ENCODE data around the gene INHBB.
"Not testable (repeated sequence)": the region's sequence is repeated elsewhere in the genome, so short reads cannot be mapped to it uniquely, and the experiment has no call there.

INHBB gene

GRCh38 chr2:120346026-120346666 lies at the start of gene INHBB:
TSS of gene INHBB (plus strand) at chr2:120346136. CDS start at chr2:120346189, 53 bp downstream.
- no peak for DNase-seq

DNA sequence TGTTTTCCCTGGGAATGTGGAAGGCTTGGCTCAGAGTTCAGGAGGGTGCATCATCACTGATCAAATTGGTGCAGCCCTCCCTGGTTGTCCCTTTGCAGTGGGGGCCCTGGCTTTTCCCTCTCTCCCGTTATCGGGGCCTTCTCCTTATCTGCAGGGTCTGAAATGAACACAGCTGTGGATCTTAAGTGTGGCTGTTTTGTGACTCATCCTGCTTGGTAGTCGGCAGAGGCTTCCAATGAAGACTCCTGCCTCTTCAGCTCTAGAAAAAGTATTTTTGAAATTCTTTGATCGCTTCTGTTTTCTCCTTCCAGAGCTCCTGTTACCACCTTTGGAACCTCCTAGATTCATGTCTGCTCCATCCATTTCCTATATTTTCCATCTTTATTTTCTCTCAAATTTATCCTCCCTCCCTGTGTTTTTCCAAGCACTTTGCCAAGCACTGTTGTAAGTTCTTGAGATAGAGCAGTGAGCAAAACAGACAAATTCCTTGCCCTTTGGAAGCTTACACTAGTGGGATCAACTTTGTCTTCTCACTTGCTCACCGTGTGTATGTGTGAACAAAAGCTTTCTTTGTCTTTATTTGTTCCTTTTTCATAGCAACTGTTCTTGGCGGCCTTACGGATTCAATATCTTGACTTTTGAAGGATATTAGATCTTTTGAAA lies 47.6 kb upstream of the INHBB start:
- no peak for DNase-seq

- no peak for DNase-seq
These were observed 46.9 kb upstream of the INHBB start for GRCh38 chr2:120299004-120299403.

DNA sequence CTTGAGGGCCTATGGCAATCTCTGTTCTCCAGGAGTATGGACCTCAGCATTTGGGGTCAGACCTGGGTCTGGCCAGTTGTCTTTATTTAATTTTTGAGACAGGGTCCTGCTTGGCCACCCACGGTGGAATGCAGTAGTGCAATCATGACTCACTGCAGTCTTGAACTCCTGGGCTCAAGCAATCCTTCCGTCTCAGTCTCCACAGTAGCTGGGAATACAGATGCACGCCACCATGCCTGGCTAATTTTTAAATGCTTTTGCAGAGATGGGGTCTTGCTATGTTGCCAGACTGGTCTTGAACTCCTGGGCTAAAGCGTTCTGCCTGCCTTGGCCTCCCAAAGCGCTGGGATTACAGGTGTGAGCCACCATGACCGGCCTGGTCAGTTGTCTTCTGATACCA lies 46.4 kb upstream of the INHBB start:
- no peak for DNase-seq

DNA sequence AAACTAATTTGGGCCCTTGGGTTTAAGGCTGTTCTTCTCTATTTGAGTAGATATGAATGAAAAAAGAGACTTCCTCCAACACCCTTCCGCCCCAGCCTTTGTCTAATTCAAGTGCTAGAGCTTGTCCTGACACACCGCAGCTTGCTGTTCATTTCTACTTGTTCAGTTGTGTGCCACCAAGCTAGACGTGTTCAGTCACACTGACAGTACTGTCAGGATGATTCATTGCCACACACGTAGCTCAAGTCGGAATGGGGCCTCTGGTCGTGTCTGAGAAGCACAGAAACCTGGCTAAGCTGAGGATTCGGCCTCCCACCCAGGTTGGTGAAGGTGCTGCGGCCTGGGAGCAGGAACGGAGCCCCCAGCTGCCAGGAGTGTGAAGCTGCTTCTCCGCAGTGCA lies 45.6 kb upstream of the INHBB start:
- DNase-seq, result no peak

- DNase-seq, result no peak
These were observed 44.7 kb upstream of the INHBB start for GRCh38 chr2:120301284-120301683.

DNA sequence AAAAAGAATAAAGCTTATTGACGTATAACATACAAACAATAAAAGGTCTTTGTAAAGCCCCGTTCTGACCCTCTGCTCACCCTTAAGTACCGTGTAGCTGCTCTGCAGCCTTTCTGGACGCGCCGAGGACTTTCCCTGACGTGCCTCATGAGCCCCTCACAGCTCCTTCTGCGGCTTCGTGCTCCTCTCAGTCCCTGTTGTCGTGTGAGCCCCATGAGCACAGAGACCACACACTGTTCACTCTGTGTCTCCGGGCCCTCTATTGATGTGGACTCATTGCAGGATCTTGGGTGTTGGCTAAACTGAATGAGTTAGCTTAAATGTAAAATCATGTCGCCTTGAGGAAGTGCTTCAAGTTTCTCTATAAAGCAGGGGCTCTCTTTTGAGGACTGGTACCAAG lies 43.6 kb upstream of the INHBB start:
- no peak for DNase-seq

DNA sequence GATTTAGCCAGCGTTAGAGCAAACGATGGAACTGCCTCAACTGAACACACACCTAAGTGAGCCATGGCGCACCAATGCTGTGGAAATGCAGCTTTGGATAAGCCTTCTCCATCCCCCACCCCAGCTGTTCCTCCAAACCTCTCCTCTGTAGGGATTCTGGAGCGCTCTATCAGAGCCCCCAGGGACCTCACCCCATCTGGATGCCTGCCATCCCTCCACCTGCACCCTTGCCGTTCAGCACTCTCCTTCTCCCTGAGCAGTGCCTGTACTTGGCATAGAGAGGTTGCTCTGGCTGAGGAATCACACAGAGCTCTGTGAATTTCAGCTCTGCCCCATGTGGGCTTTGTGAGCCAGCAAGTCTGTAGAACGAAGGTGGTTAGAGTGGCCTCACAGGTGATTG lies 42.8 kb upstream of the INHBB start:
- DNase-seq, result no peak

DNA sequence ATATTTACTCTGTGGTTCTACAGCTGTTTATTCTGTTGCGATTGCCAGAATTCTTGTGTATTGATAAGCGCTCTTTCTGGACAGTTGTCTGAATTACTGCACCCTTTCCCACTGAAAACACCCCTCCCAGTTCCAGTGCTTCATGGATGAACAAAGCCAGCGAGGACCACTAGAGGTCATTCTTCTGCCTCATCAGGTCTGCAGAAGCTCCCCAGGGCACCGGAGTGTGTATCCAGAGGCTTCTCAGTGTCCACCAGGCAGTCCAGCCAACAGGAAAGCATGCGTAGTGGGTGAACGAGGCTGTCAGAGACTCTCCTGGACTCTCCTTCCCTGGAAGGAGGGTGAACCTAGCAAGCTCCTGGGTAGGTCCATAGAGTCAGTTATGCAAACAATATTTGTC lies 40.6 kb upstream of the INHBB start:
- no peak for DNase-seq

GRCh38 chr2:120305937-120306490 lies 39.9 kb upstream of the INHBB start:
- no peak for DNase-seq

- no peak for DNase-seq
These were observed 38.5 kb upstream of the INHBB start for GRCh38 chr2:120307482-120307881.

DNA sequence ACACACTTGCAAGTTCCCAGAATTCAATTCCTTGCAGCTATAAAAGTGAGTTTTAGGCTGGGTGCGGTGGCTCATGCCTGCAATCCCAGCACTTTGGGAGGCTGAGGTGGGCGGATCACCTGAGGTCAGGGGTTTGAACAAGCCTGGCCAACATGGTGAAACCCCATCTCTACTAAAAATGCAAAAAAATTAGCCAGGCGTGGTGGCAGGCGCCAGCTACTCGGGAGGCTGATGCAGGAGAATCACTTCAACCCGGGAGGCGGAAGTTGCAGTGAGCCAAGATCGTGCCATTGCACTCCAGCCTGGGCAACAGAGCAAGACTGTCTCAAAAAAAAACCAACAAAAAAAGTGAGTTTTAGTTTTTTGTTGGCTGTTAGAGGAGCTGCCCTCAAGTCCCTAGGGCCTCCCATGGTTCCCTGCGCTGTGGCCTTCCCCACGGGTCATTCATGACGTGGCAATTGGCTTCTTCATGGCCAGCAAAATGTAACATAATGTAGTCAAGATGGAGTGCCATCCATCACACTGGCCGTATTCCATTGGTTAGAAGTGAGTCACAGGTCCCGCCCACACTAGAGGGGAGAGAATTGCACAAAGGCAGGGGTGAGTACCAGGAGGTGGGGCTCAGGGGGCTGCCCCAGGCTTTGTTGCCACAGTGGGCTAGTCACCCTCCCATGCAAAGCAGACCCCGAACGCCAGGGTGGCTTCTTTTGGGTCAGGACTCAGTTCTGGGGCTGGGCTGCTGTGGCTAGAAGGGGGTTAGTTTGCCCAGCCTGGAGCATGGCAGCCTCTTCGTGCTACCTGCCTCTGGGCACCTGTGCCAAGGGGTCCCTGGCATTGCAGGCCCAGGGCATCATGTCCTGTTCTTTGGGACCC lies 37.7 kb upstream of the INHBB start:
- DNase-seq, result no peak

DNA sequence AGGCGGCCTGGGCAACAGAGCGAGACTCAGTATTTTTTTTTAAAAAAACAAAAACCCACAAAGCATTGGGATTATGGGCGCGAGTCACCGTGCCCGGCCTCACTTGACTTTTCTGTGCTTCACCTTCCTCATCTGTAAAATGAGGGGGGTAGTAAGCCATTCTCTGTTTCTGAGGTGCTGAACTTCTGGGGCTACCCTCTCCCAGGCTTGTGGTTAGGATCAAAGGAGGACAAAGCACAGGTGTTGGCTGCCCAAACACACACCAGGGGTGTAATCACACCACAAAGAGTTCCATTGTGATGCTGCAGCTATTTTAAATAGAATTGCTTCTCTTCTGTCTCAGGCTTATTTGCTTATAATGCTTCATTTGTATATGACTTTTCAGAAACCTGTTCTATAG lies 35.8 kb upstream of the INHBB start:
- no peak for DNase-seq

DNA sequence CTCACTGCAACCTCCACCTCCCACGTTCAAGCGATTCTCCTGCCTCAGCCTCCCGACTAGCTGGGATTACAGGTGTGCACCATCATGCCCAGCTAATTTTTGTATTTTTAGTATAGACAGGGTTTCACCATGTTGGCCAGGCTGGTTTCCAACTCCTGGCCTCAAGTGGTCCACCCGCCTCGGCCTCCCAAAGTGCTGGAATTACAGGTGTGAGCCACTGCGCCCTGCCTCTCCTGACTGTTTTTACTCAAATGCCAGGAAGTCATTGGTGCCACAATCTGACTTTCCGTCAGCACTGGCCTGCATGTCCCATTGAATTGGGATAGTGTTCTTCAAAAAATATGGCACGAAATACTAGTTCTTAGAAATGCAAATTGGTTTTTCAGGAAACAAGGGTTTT lies 35.1 kb upstream of the INHBB start:
- DNase-seq, result not testable (repeated sequence)

- DNase-seq, result no peak
These were observed 33.9 kb upstream of the INHBB start for GRCh38 chr2:120312076-120312475.

DNA sequence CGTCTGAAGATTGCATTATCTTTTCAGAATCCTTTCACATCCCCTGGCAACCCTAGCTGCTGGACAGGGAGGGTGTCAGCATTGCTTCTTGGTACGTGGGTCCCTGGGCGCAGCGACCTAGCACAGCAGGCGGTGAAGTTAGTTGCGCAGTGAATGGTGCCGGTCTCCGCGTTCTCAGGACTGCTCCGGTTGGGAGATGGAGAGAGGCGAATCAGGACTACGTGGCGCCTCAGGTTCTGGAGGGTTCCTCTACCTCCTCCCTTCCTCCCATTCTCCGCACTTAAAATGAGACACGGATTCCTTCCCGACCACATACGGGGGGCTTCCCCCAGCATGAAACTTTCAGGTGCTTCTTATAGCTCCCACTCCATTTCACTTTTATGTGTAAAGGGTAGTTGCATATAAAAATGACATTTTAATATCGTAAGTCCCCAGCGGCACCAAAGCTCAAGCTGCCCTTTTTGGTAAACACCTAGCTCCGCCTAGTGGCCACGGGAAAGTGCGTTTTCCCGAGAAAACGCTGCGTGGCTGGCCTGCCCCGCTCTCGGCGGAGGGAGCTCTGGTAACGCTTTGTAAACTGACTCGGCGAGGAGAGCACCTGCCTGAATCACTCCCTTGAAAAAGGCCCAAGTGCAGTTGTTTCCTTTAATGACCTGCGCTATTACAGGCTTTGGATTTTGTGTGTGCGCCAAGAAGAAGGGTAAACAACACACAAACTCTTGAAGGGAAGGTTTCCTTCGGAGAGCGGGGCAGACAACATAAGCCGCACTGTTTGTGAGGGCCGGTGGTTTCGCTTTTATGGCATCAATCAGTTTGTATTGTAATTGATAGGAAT lies 32.9 kb upstream of the INHBB start:
- DNase-seq, result peak; percentile 80

DNA sequence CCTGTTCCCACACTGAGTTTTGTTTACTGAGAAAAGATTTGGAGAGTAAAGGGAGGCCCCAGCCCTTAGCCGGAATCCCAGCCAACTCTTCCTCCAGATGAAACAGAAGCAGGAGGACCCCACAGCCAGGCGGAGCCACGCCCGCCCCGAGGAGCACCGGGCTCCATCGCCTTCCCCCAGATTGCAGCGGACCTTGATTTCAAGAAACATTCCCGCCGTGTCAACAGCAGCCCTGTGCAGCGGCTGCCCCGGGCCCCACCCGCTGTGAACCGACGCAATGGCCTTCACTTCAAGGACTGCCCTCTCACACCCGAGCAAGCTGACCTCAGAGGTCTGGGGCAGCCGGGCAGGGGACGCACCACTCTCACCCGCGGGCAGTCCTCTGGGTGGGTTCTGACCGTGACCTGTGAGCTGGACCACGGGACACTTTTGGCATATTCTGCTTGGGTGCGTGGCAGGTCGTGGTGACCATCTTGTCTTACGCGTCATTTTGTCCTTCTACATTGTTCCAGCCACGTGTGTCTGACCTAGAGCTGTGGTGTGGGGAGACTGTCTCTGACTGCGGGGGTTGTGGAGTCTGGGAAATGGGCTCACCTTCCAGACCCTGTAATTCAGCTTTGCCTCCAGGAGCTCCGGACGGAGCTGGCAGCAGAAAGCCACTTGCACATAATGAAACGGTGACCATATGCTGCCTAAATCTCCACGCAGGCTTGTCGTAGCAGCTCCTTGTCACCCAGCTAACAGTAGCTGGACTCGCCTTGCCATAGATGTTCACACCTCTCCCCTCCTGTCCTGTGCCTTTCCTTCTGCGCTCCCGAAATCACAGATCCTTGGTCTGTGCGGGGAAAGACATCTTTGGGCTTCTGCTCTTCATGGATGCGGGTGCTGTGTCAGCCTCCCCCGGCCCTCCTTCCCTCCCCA lies 32.0 kb upstream of the INHBB start:
- no peak for DNase-seq

- DNase-seq, result peak; percentile 7
These were observed 31.1 kb upstream of the INHBB start for GRCh38 chr2:120314690-120315366.

- DNase-seq, result no peak
These were observed 30.4 kb upstream of the INHBB start for GRCh38 chr2:120315367-120316033.

- DNase-seq, result no peak
These were observed 29.9 kb upstream of the INHBB start for GRCh38 chr2:120316071-120316470.
